Erythroblast (primary cell): ENCODE data around the gene PAQR5.

Source experiments
- GATA1 ChIP-seq: IDR thresholded peaks from 2 replicates; pipeline ENCODE4 v1.6.1; 2011; ENCODE audit warnings: low read depth, mild to moderate bottlenecking, control low read depth, low read length, moderate library complexity
- POLR2A ChIP-seq: IDR thresholded peaks from 2 replicates; pipeline ENCODE4 v1.6.1; 2011; ENCODE audit warnings: mild to moderate bottlenecking, low read length

DNA sequence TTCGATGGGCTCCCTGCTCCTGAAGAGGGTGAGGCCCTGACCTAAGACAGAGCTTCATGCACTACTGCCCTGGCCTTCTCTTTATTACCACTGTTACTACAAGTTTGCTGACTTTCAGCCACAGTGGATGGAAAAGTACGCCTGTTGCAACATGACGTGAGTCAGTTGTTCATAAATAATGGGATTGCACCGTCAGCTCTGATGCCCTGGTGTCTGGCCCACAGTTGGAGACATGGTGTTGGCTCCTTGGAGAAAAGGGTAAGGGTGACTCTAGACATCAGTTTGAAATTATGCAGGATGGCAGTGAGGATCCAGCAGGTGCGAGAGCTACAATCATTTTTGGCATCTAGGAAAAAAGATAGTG is 5.5 kb downstream of the PAQR5 start:
- no peak for TF ChIP-seq POLR2A
- TF ChIP-seq GATA1: no peak
